Activated T-cell treated with anti-CD3 and anti-CD28 coated beads, Interleukin-2, amount 50 U/mL, for 72 hours (primary cell): ENCODE measurements around the gene SLC50A1. TPM values are rescaled to one million over a fixed set of nuclear protein-coding genes. Genes with fewer than 3 reads are reported as not detected.

Experiments used
- ATAC-seq, 2 donors: fragments of 150-1000 bp; cut with Tn5 transposase; replicated peaks in 1 of 2; 2 replicates each; pipeline ENCODE4 v1.10.0; 2021; ENCODE audit warnings: moderate library complexity in 2 of 2, mild to moderate bottlenecking in 1 of 2
- DNase-seq, 2 donors: peaks; one replicate each; pipeline ENCODE4 v3.0.0; 2021 to 2022; ENCODE audit warnings: mixed read lengths in 1 of 2
- H3K27ac Mint-ChIP-seq: one replicate; pipeline ENCODE4 v1.8.0; 2022; ENCODE audit warnings: mild to moderate bottlenecking, moderate library complexity, mixed read lengths
- H3K27me3 Mint-ChIP-seq: one replicate; pipeline ENCODE4 v1.8.0; 2022; ENCODE audit warnings: low read depth, mixed read lengths
- H3K36me3 Mint-ChIP-seq, 2 donors: one replicate each; pipeline ENCODE4 v1.8.0; 2022; ENCODE audit warnings: mixed read lengths in 2 of 2, mild to moderate bottlenecking in 1 of 2; ENCODE audit not compliant: insufficient read depth in 2 of 2
- H3K4me1 Mint-ChIP-seq: one replicate; pipeline ENCODE4 v1.8.0; 2022; ENCODE audit warnings: low read depth, mixed read lengths
- H3K4me3 Mint-ChIP-seq, 2 donors: one replicate each; pipeline ENCODE4 v1.8.0; 2022; ENCODE audit warnings: mild to moderate bottlenecking in 2 of 2, mixed read lengths in 2 of 2, moderate library complexity in 2 of 2
- H3K9me3 Mint-ChIP-seq, 2 donors: one replicate each; pipeline ENCODE4 v1.8.0; 2022; ENCODE audit warnings: mixed read lengths in 2 of 2
- total RNA-seq, 2 donors: library from RNA; stranded (reverse); gene quantifications; one replicate each; pipeline ENCODE4 v1.2.3, GENCODE V29; 2022

Gene SLC50A1
- total RNA-seq, 2 donors from 2014 or later, result 65.0 to 66.3 TPM

DNA sequence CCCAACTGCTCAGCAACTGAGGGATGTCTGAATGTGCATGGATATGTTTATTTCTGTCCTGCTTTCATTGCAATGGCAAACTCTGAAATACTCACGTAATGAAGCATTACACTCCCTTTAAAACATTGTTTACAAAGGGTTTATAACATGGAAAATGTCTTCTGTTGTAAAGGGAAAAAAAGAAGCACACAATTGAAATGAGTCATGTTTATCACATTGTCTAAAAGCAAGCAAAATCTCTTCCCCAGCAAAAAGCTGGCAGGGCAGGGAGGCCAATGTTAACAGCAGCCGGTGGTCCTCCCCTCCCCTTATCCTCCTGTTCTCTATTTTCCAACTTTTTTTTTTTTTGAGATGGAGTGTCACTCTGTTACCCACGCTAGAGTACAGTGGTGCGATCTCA is 11.9 kb upstream of the SLC50A1 start:
- no peak for DNase-seq
- H3K36me3 Mint-ChIP-seq, result no peaks in the 10 kb centered on the region
- no peak for ATAC-seq
- no peaks in the 10 kb centered on the region for H3K9me3 Mint-ChIP-seq
- H3K27ac Mint-ChIP-seq, result no peak overlapping the region
- H3K4me1 Mint-ChIP-seq, result peaks cover 19% of the 10 kb centered on the region
- H3K4me3 Mint-ChIP-seq, result no peak overlapping the region
- H3K27me3 Mint-ChIP-seq, result peaks cover 28% of the 10 kb centered on the region

DNA sequence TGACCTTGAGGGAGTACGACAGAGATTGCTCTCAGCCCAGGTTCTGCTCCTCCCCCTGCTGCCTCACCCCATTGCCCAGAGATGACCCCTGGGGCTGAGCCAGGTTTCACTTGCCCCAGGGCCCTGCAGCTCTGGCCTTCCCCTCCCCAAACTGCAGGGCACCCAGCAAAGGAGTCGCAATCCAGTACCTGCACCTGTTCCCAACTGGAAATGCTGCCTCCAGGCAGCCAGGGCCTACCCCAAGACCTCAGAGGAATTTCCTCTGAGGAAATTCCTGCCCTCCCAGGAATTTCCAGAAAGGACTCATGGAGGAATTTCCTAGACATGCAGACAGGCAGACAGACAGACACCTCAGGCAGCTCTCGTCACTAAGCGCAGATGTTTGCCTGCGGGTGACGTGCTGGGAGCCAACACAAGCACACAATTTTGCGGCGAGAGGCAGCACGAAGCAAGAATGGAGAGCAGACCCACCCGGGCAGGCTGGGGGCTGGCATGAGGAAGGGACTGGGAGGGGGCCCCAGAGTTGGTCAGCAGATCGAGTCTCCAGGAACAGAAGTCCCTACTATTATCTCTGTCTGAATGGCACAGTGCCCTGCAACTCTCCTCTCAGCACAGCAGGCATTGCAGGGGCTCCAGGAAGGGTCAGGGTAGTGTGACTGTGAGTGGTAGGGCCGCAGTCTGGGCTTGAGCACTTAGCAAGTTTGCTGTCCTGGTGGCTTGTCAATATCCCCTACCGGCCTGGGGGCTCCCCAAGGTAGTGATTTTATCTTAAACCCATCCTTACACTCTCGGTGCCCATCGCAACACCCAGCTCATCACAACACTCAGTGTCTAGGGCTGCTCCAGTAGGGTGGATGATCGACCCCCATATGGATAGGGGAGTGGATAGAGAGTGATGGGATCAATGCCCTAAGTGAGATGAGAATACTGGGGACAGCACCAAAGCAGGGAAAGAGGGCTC is 10.9 kb upstream of the SLC50A1 start:
- no peaks in the 10 kb centered on the region for H3K9me3 Mint-ChIP-seq
- DNase-seq (no peak), ATAC-seq (no peak)
- no peaks in the 10 kb centered on the region for H3K36me3 Mint-ChIP-seq
- H3K27me3 Mint-ChIP-seq, result peaks cover 29% of the 10 kb centered on the region
- H3K27ac Mint-ChIP-seq, result no peak overlapping the region
- no peak overlapping the region for H3K4me3 Mint-ChIP-seq
- H3K4me1 Mint-ChIP-seq, result peaks cover 29% of the 10 kb centered on the region

DNA sequence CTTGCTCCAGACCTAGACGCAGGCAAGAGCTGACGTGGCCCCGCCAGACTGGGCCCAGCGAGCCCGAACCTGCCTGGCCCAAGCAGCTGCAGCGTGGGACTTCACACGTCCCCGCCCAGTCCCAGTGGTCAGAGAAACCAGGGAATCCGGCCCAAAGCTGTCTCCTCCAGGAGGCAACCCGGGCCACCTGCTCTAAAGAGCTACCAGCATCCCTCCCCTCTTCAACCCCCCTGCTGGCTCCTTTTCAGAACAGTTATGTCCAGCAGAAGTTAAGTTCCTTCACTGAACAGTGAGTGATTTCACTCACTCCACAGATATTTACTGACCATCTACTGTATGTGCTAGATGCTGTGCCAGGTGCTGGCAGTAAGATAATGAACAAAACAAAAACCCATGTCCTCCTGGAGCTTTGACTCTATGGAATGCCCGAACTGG is 10.1 kb upstream of the SLC50A1 start:
- H3K4me3 Mint-ChIP-seq, result peak overlapping the region; percentile 13 to 45
- H3K9me3 Mint-ChIP-seq, result no peaks in the 10 kb centered on the region
- DNase-seq (no peak), ATAC-seq (no peak)
- H3K4me1 Mint-ChIP-seq, result peaks cover 30% of the 10 kb centered on the region
- no peaks in the 10 kb centered on the region for H3K36me3 Mint-ChIP-seq
- peaks cover 25% of the 10 kb centered on the region for H3K27me3 Mint-ChIP-seq
- no peak overlapping the region for H3K27ac Mint-ChIP-seq

GRCh38 chr1:155125946-155126555 is 9.6 kb upstream of the SLC50A1 start:
- no peaks in the 10 kb centered on the region for H3K36me3 Mint-ChIP-seq
- no peaks in the 10 kb centered on the region for H3K9me3 Mint-ChIP-seq
- peaks cover 30% of the 10 kb centered on the region for H3K4me1 Mint-ChIP-seq
- H3K4me3 Mint-ChIP-seq, result peak overlapping the region; percentile 13 to 84
- H3K27ac Mint-ChIP-seq, result no peak overlapping the region
- DNase-seq (no peak), ATAC-seq (no peak)
- H3K27me3 Mint-ChIP-seq, result peaks cover 25% of the 10 kb centered on the region

- peak overlapping the region; percentile 84 to 93 for H3K4me3 Mint-ChIP-seq
- H3K9me3 Mint-ChIP-seq, result no peaks in the 10 kb centered on the region
- H3K27me3 Mint-ChIP-seq, result peaks cover 25% of the 10 kb centered on the region
- H3K36me3 Mint-ChIP-seq, result no peaks in the 10 kb centered on the region
- ATAC-seq (peak; percentile 61 to 65), DNase-seq (peak; percentile 36 to 46)
- peaks cover 30% of the 10 kb centered on the region for H3K4me1 Mint-ChIP-seq
- H3K27ac Mint-ChIP-seq, result no peak overlapping the region
Observed at GRCh38 chr1:155126556-155127104, 9.0 kb upstream of the SLC50A1 start.

GRCh38 chr1:155127105-155127966 is 8.3 kb upstream of the SLC50A1 start, which contains the start of gene EFNA1:
TSS of gene EFNA1 (plus strand) at chr1:155127876. CDS start at chr1:155127978, 102 bp downstream.
- H3K4me3 Mint-ChIP-seq, result peak within 1 kb of the TSS; percentile 85 to 93
- no peaks in the 10 kb centered on the region for H3K9me3 Mint-ChIP-seq
- DNase-seq, result peak; percentile 61 to 65
- H3K4me1 Mint-ChIP-seq, result peaks cover 30% of the 10 kb centered on the region
- no peak within 1 kb of the TSS for H3K27ac Mint-ChIP-seq
- peak; percentile 77 to 82 for ATAC-seq
- H3K36me3 Mint-ChIP-seq, result no peaks in the 10 kb centered on the region
- peaks cover 25% of the 10 kb centered on the region for H3K27me3 Mint-ChIP-seq

DNA sequence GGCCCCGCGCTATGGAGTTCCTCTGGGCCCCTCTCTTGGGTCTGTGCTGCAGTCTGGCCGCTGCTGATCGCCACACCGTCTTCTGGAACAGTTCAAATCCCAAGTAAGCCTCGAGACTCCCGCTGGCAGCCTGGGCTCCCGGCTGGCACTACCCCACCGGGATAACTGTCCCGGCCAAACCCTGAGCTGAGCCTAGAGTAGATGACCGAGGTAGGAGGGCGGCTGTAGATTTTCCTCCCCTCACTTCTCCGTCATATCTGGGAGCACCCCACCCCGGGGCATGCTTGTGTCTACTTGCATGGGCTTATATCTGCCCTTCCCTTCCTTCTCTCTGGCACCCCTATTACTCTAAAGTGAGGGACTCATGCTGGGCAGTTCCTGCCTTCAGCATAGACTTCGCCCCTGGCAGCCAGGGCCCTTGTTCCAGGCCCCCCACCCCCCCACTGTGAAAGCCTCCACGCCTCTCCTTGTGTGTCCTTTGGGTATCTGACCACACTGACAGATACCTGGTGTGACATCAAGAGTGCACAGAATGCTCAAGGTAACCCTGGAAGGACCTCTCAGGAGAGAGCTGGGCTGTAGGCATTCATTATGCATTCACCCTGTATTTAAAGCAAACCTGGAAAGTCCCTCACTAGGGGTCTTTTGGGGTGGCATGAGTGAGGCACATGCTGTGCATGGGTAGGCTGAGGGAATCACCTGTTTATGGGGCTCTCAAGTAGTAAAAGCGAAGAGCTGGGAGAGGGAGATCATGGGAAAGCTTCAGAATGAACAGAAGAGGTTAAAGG is 7.5 kb upstream of the SLC50A1 start:
- H3K4me3 Mint-ChIP-seq, result peak overlapping the region; percentile 85 to 93
- no peak overlapping the region for H3K27ac Mint-ChIP-seq
- H3K4me1 Mint-ChIP-seq, result peaks cover 30% of the 10 kb centered on the region
- DNase-seq (no peak), ATAC-seq (no peak)
- H3K36me3 Mint-ChIP-seq, result no peaks in the 10 kb centered on the region
- no peaks in the 10 kb centered on the region for H3K9me3 Mint-ChIP-seq
- peaks cover 25% of the 10 kb centered on the region for H3K27me3 Mint-ChIP-seq

DNA sequence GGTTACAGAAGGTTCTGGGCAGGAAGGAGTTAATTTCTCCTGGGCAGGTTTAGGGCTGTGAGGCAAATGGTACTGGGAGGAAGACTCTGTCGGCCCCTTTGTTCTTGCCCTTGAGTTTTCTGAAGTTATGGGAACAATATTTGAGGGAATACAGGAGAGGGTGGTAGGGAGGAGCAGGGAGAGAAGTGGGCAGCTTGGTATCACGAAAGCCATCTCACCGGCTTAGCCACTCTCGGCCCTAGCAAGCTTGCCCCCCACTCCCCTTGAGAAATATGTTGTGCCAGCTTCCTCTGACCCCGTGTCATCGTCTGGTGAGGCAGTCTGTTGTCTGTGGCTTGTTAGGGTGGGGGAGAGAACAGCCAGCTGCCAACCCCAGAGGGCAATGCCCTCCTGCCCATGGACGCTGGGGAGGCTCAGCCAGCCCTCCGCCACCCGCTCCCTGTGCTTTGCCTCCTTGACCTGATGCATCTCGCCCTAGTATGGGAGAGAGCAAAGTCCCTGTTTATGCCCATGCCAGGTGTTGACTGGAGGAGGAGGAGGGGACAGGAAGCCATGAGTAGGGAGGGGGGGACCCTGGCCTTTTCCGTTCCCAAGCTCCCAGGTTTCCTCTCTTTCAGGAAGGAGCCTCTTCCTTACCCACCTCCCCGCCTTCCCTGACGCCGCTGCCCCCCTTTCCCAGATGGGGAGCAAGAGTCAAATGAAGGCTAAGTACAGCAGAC is 6.7 kb upstream of the SLC50A1 start:
- Mint-ChIP-seq H3K27ac (no peak overlapping the region), H3K4me1 (peaks cover 30% of the 10 kb centered on the region), H3K27me3 (peaks cover 25% of the 10 kb centered on the region), H3K36me3 (no peaks in the 10 kb centered on the region), H3K4me3 (peak overlapping the region; percentile 85 to 93), H3K9me3 (no peaks in the 10 kb centered on the region)
- ATAC-seq, result no peak
- DNase-seq, result no peak

GRCh38 chr1:155130272-155131006 is 5.2 kb upstream of the SLC50A1 start:
- Mint-ChIP-seq H3K9me3 (no peaks in the 10 kb centered on the region), H3K4me1 (peaks cover 39% of the 10 kb centered on the region), H3K27ac (no peak overlapping the region), H3K36me3 (peaks cover 3 to 5% of the 10 kb centered on the region in 2 donors), H3K4me3 (no peak overlapping the region), H3K27me3 (peaks cover 20% of the 10 kb centered on the region)
- DNase-seq, result no peak
- no peak for ATAC-seq

GRCh38 chr1:155131285-155131684 is 4.4 kb upstream of the SLC50A1 start:
- Mint-ChIP-seq H3K36me3 (peaks cover 6 to 7% of the 10 kb centered on the region in 2 donors), H3K4me3 (no peak overlapping the region), H3K9me3 (no peaks in the 10 kb centered on the region), H3K27ac (no peak overlapping the region), H3K27me3 (peaks cover 20% of the 10 kb centered on the region), H3K4me1 (peaks cover 40% of the 10 kb centered on the region)
- no peak for DNase-seq
- no peak for ATAC-seq

- Mint-ChIP-seq H3K27ac (no peak overlapping the region), H3K36me3 (peaks cover 6 to 7% of the 10 kb centered on the region in 2 donors), H3K4me1 (peaks cover 42% of the 10 kb centered on the region), H3K27me3 (peaks cover 16% of the 10 kb centered on the region), H3K9me3 (no peaks in the 10 kb centered on the region), H3K4me3 (no peak overlapping the region)
- ATAC-seq (no peak), DNase-seq (no peak)
Observed at GRCh38 chr1:155131856-155132255, 3.8 kb upstream of the SLC50A1 start.
